DOHH2 (cell line): ENCODE data around the gene IGSF22.

Experiments used
- CTCF ChIP-seq: fragments of 200-600 bp; sonication (generic); IDR thresholded peaks from one replicate; pipeline ENCODE4 v1.5.1; 2014; ENCODE audit warnings: antibody characterized with exemption, mild to moderate bottlenecking, low read depth, low read length; ENCODE audit not compliant: poor library complexity, severe bottlenecking
- EZH2phosphoT487 ChIP-seq: fragments of 200-600 bp; sonication (generic); IDR thresholded peaks from 2 replicates; pipeline ENCODE4 v1.6.1; 2017; ENCODE audit warnings: borderline replicate concordance, mild to moderate bottlenecking, antibody characterized with exemption, low read length, moderate library complexity, mixed read lengths

GRCh38 chr11:18737642-18738041, 11.7 kb upstream of the IGSF22 start:
- TF ChIP-seq CTCF: no peak
- no peak for TF ChIP-seq EZH2phosphoT487
